Kidney (tissue), 14 donors: ENCODE measurements around the gene TRIM26. TPM values are rescaled to one million over a fixed set of nuclear protein-coding genes. Genes with fewer than 3 reads are reported as not detected.

ENCODE experiments used
- DNase-seq, 5 donors: peaks; one replicate each; pipeline ENCODE4 v3.0.0-alpha.2; 2013 to 2020
- FAIRE-seq: peaks from 2 replicates; lab custom pipeline; 2012; peaks lifted over from hg19 to GRCh38; lab: Jason Lieb, UNC
- H3K27ac ChIP-seq, 2 donors: one replicate each; pipeline ENCODE4 v1.7.0; 2013; ENCODE audit warnings: low read depth in 2 of 2, low read length in 2 of 2, inconsistent platforms in 1 of 2
- H3K27me3 ChIP-seq: one replicate; pipeline ENCODE4 v1.7.1; 2013; ENCODE audit warnings: low read length, inconsistent platforms; ENCODE audit not compliant: control insufficient read depth, insufficient read depth
- H3K36me3 ChIP-seq, 3 donors: one replicate each; pipeline versions ENCODE4 v1.7.0 to v1.7.1; 2013; ENCODE audit warnings: low read length in 3 of 3, control low read depth in 1 of 3, inconsistent platforms in 1 of 3; ENCODE audit not compliant: insufficient read depth in 3 of 3, control insufficient read depth in 2 of 3
- H3K4me1 ChIP-seq, 3 donors: one replicate each; pipeline versions ENCODE4 v1.7.0 to v1.7.1; 2013; ENCODE audit warnings: low read length in 3 of 3, inconsistent platforms in 1 of 3, low read depth in 1 of 3; ENCODE audit not compliant: control insufficient read depth in 2 of 3, insufficient read depth in 2 of 3
- H3K4me3 ChIP-seq, 3 donors: one replicate each; pipeline versions ENCODE4 v1.7.0 to v1.8.1; 2013; ENCODE audit warnings: low read length in 3 of 3, control low read depth in 1 of 3, inconsistent platforms in 1 of 3
- H3K9ac ChIP-seq, 3 donors: one replicate each; pipeline versions ENCODE4 v1.7.0 to v1.7.1; 2013; ENCODE audit warnings: low read length in 3 of 3, control low read depth in 1 of 3, inconsistent platforms in 1 of 3
- H3K9me3 ChIP-seq, 3 donors: one replicate each; pipeline versions ENCODE4 v1.7.0 to v1.7.1; 2013; ENCODE audit warnings: low read length in 3 of 3, control low read depth in 1 of 3, inconsistent platforms in 1 of 3; ENCODE audit not compliant: control insufficient read depth in 2 of 3, insufficient read depth in 1 of 3
- intact Hi-C: fragments of 100-400 bp; cut with DNase I; formaldehyde crosslinking; loops from one replicate; pipeline ENCODE4 v1.11.1; 2022
- polyA plus RNA-seq: library from polyadenylated mRNA; stranded (reverse); fragments of 350-450 nt; fragmentation: Illumina TruSeq; extraction: RNeasy Lipid Tissue Mini Kit (QIAGEN cat#74804); gene quantifications from one replicate; pipeline ENCODE4 v1.2.3, GENCODE V29; 2014; ENCODE audit warnings: low read depth, low replicate concordance; ENCODE audit not compliant: insufficient read depth
- total RNA-seq: library from RNA; stranded (reverse); fragmentation: NEBNext Ultra II Directional; extraction: Animal tissue kit (Norgen Biotek cat#: 25700); gene quantifications from one replicate; pipeline ENCODE4 v1.2.1, GENCODE V29; 2021
- TF ChIP-seq, protein P1 (sequence below): IDR thresholded peaks from 3 replicates; pipeline ENCODE4 v1.5.1; 2012; ENCODE audit warnings: mild to moderate bottlenecking, moderate library complexity, borderline replicate concordance; ENCODE audit not compliant: insufficient read depth; ENCODE audit errors: extremely low read depth
- donor health status: control.
- donor health status: control.
- donor health status: control.
- donor health status: control.
- donor health status: control.
- donor health status: DM: yes; HTN: yes; CAD: no.
- donor health status: Normal renal cell carcinoma (clear cell type).

TRIM26 gene
- total and polyA plus RNA-seq, 2 donors from 2014 or later, result 28.0 to 63.9 TPM

DNA sequence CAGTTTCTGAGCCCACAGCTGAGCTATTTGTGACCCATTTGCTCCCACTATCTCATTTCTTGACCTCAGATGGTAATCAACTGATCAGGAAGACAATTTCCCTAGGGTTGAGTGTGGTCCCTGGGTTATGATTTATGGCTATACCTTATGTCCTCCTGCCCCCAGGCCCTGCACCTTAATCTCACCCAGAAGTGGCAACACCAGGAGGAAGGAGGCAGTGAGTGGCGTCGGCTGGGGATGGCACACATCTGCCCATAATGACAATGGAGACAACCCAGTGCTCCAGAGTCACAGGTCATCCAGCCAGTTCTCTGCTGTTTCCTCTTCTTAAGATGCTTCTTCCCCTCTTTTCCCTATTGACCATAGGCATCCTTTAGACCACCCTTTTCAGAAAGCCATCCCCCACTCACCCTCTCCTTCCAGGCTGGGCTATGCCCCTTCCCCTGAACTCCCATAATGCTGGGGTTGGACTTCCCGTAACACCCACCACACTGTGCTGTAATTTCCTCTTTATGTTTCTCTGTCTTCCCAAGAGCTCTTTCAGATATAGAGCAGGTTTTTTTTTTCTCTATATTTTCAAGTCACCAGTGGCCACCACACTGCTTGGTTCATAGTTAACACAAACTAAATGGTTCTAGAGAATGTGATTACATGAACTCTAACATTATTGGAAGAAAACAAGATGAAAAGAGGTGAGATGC, 60.1 kb downstream of the TRIM26 start:
- Histone ChIP-seq H3K9me3 (no peaks in the 10 kb centered on the region), H3K27ac (no peak overlapping the region), H3K4me1 (peaks cover 0 to 18% (median 2%) of the 10 kb centered on the region in 3 donors), H3K4me3 (no peak overlapping the region), H3K36me3 (no peaks in the 10 kb centered on the region), H3K27me3 (no peaks in the 10 kb centered on the region), H3K9ac (no peak overlapping the region)
- FAIRE-seq, result no peak
- intact Hi-C loops, result no loop called here
- TF ChIP-seq, protein P1, sequence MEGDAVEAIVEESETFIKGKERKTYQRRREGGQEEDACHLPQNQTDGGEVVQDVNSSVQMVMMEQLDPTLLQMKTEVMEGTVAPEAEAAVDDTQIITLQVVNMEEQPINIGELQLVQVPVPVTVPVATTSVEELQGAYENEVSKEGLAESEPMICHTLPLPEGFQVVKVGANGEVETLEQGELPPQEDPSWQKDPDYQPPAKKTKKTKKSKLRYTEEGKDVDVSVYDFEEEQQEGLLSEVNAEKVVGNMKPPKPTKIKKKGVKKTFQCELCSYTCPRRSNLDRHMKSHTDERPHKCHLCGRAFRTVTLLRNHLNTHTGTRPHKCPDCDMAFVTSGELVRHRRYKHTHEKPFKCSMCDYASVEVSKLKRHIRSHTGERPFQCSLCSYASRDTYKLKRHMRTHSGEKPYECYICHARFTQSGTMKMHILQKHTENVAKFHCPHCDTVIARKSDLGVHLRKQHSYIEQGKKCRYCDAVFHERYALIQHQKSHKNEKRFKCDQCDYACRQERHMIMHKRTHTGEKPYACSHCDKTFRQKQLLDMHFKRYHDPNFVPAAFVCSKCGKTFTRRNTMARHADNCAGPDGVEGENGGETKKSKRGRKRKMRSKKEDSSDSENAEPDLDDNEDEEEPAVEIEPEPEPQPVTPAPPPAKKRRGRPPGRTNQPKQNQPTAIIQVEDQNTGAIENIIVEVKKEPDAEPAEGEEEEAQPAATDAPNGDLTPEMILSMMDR, result no peak
- DNase-seq, result no peak

DNA sequence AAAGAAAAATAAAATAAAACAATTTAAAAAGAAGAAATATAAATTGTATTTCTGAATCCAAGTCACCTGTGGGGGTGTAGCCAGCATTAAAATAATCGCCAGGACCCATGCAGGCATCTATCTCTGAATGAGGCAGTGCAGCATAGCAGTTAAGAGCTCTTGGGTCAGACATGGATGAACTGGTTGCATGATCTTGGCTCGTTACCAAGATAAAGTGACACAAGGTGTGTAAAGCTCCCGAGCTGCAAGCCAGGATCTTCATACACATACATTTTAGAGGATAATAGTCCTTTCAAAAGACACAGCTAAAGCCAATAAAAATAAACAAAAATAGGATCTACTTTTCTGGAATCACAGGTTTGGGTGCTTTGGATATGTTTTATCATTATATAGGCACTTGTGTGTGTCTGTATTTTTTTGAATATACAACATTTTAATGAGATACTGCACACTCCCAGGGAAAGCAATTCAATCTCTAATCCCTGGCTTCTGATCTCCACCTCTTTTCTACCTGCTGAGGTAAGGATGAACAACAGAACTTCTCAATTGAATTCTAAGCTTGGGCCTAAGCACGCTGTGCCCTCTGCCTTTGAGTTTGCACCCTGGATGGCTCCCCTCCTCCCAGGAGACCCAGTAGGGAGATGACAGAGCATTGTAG, 61.1 kb downstream of the TRIM26 start:
- H3K4me1 ChIP-seq, result peaks cover 0 to 18% (median 2%) of the 10 kb centered on the region in 3 donors
- H3K27me3 ChIP-seq, result no peaks in the 10 kb centered on the region
- no peak for FAIRE-seq

DNA sequence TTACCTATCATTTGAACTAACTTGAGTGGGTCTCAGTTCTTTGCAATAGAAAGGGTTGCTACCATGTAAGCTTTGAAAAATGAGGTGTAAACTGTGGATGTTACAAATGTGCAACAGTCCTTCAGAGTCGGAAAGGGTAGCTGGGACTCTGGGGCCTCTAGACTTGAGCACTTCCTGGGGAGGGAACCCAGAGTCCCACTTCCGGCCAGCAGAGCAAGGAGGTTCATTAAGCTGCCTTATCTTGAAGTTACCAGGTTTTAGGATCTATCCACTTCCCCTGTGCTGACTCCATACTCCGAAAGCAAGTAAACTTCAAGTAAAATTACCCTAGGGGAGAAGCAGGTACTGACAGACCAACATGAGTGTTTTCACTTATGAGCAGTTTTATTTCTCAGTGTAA, 61.6 kb downstream of the TRIM26 start:
- Histone ChIP-seq H3K9ac (no peak overlapping the region), H3K4me1 (peaks cover 0 to 18% (median 0%) of the 10 kb centered on the region in 3 donors), H3K27ac (no peak overlapping the region), H3K4me3 (no peak overlapping the region), H3K36me3 (no peaks in the 10 kb centered on the region), H3K27me3 (no peaks in the 10 kb centered on the region), H3K9me3 (no peaks in the 10 kb centered on the region)
- FAIRE-seq (no peak), DNase-seq (no peak)
- TF ChIP-seq, protein P1, result no peak
- intact Hi-C loops, result no loop called here

More for the DNA sequence above, 61.1 kb downstream of the TRIM26 start:
- TF ChIP-seq, protein P1, result no peak
- Histone ChIP-seq H3K9me3 (no peaks in the 10 kb centered on the region), H3K9ac (no peak overlapping the region), H3K27ac (no peak overlapping the region), H3K36me3 (no peaks in the 10 kb centered on the region), H3K4me3 (no peak overlapping the region)
- no peak for DNase-seq
- intact Hi-C loops, result no loop called here
